ENCODE data around the gene P2RY14.

DNA sequence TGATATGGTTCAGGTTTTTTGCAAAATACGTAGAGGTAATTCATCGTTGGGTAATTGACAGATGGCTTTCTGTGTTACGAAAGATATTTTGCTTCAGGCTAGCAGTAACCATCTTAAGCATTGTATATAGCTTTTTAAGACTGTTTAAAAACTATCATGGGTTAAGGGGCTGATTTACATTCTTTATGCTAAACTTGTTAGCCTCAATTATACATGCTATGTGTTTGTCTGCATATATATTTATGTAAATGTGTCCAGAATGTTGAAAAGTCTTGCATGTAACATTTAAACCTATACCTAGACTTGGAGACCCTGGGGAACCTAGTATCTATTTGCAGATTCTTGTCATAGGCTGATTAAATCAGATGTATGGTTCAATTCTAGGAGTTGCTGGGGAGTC is 11.1 kb upstream of the P2RY14 start:
- TF ChIP-seq, protein P1, sequence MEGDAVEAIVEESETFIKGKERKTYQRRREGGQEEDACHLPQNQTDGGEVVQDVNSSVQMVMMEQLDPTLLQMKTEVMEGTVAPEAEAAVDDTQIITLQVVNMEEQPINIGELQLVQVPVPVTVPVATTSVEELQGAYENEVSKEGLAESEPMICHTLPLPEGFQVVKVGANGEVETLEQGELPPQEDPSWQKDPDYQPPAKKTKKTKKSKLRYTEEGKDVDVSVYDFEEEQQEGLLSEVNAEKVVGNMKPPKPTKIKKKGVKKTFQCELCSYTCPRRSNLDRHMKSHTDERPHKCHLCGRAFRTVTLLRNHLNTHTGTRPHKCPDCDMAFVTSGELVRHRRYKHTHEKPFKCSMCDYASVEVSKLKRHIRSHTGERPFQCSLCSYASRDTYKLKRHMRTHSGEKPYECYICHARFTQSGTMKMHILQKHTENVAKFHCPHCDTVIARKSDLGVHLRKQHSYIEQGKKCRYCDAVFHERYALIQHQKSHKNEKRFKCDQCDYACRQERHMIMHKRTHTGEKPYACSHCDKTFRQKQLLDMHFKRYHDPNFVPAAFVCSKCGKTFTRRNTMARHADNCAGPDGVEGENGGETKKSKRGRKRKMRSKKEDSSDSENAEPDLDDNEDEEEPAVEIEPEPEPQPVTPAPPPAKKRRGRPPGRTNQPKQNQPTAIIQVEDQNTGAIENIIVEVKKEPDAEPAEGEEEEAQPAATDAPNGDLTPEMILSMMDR (IDR thresholded peaks at IDR 0.05): no peak
- TF ChIP-seq POLR2A (IDR thresholded peaks at IDR 0.05): no peak
